DMS114 treated with DMSO at 0.1 percent for 48 hours (cell line): ENCODE results near the gene ETS1.
"Not testable (repeated sequence)": the region's sequence is repeated elsewhere in the genome, so short reads cannot be mapped to it uniquely, and the experiment has no call there.

Experiments
- DNase-seq: peaks from one replicate; lab custom pipeline; 2025; ENCODE audit not compliant: unreplicated experiment; lab: John Stamatoyannopoulos, UW

The ETS1 gene

DNA sequence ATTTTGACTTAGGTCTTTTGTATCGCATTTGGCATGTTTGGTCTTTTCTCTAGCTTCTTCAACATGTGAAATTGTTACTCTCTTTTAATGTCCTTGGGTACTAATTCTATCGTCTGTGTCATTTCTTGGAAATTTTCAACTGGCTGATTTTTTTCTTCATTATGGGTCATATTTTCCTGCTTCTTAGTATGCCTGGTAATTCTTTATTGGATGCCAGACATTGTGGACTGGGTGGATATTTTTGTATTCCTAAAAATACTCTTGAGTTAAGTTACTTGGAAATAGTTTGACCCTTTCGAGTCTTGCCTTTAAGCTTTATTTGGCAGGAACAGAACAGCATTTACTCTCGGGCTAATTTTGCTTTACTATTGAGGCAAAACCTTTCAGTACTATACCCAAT lies 140.1 kb downstream of the ETS1 start:
- no peak for DNase-seq

GRCh38 chr11:128445921-128446320 lies 141.4 kb downstream of the ETS1 start:
- DNase-seq, result not testable (repeated sequence)

- no peak for DNase-seq
Observed at GRCh38 chr11:128437136-128437535, 150.2 kb downstream of the ETS1 start.

- no peak for DNase-seq
Observed at GRCh38 chr11:128434818-128435217, 152.5 kb downstream of the ETS1 start.

GRCh38 chr11:128434411-128434810 lies 152.9 kb downstream of the ETS1 start:
- DNase-seq, result no peak

- DNase-seq, result no peak
Observed at GRCh38 chr11:128432926-128433325, 154.4 kb downstream of the ETS1 start.

GRCh38 chr11:128431931-128432330 lies 155.4 kb downstream of the ETS1 start:
- no peak for DNase-seq

DNA sequence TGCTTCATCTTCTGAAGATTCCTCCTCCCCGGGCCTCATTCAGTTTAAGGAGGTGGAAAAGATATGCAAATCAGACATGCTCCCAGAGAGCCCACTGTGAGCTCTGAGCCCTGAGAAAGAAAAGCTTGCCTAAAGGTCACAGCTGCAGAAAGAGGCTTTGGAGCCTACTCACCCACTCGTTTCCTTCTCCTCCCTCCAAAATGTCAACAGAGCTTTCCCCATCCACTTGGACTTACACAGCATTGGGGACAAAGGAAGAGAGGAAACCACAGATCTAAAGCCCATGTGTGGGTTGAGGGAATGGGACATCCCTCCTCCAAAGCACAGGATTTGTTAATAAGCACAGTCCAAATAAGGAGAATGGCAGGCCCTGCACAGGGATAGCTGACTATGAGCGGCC lies 158.4 kb downstream of the ETS1 start:
- DNase-seq, result no peak

DNA sequence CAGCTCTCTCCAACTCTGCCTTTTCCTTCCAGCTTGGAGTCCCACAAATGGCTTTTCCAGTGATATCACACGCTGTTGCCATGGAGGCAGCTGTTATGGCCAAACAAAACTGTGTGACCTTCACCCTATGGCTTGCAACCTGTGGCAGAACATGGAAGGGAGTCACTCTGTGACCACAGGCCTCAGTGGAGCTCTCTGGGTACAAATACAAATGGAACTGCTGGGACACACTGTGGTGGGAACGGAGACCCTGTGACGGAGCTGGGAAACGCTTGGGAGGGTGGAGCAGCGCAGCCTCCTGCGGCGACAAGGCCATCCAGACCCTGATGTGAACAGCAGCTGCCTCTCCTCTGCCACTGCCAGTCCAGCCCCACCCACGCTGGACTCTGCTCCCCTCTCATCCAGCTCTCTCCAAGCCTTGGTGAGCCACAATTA lies 162.5 kb downstream of the ETS1 start:
- DNase-seq, result no peak

GRCh38 chr11:128424271-128424711 lies 163.1 kb downstream of the ETS1 start:
- DNase-seq, result no peak

- no peak for DNase-seq
Observed at GRCh38 chr11:128422576-128423370, 164.6 kb downstream of the ETS1 start.

DNA sequence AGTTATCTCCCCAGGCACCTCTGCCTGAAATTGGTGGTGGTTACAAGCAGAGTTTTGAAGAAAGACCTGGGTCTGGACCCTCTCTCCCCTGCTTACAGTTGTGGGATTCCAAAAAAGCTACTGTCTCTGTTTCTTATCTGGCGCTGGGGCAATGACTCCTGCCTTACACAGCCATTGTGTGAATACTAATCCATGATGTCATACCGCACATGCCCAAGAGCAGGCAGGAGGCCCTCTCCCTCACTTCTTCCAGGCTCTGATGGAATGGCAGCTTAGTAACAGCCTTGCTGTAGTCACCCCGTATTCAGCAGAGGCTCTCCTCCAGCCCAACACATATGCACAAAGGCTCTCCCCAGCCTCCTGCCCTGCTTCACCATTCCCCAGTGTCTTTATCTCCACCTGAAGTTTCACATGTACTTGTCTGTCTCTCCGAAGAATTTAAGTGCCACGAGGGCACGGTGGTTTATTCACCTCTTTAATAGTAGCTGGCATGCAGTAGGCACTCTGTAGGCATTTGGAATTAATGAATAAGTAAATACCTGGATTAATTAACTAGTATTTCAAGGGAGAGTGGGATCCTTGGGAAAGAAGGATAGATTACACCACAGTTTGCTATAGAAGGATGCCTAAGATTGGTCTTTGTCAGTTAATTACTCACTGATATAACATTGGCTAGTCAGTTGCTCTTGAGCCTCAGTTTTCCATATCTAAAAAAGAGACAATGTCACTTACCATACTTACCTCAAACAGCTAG lies 165.6 kb downstream of the ETS1 start:
- no peak for DNase-seq

- no peak for DNase-seq
Observed at GRCh38 chr11:128420951-128421350, 166.4 kb downstream of the ETS1 start.

GRCh38 chr11:128420265-128420664 lies 167.1 kb downstream of the ETS1 start:
- no peak for DNase-seq

- DNase-seq, result no peak
Observed at GRCh38 chr11:128419012-128419767, 168.2 kb downstream of the ETS1 start.

- DNase-seq, result no peak
Observed at GRCh38 chr11:128417607-128418324, 169.6 kb downstream of the ETS1 start.

GRCh38 chr11:128416976-128417375 lies 170.4 kb downstream of the ETS1 start:
- no peak for DNase-seq

GRCh38 chr11:128415539-128415938 lies 171.8 kb downstream of the ETS1 start:
- no peak for DNase-seq

DNA sequence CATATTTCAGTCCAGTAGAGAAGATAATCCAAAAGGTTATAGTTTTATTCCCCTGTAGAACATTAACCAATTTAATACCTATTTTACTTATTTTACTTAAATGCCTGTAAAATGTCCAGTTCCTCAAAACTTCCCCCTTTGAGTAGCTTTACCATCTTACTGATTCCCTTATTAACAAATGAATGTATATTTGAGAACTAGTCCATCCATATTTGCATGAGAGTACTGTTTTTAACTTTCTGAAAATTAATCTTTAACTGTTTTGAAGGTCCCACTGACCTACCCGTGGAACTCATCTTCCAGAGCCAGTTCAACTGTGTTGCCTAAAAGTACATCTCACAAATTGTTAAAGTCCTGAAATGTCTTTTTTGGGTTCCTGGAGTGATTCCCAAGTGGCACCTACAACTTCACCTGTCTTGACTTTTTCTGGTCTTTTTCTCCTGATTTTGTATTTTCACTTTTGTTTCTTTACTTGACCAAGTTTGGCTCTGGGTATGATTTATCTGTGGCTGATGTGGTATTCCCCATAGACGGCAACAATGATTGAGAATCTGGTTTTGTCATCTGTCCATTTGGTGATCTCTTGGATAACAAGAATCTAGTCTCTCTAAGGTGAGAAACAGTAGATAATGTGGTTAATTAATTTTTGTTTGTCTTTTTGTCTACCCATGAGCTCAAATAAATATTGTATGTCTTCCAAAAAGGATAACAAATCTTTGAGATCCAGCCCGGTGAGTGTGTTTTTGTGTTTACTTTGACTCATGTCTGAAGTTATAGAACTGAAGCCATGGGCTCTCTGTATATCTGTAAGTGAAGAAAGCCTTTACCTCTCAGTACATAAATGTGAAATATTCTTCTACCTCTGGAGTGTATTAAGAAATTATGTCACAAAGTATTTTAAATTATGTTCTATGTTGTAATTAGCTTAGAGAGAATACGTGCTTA lies 174.2 kb downstream of the ETS1 start:
- no peak for DNase-seq

DNA sequence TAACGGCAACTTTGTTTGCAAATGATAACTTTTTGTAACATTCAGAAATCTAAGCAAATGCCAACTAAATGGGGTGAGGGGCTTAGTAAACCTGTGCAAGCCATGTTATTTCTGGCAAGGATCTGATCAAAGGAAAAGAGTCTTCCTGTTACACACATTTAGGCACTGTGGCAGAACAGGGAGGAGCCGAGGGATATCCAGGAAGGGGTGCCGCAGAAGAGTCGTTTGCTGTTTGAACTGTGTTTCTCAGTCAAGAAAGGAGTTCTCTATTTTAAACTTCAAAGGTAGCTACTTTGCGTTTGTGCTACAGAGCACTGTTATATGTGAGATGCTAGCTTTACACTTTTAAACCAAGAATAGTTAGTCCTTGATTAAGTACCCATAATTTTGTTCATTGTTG lies 175.5 kb downstream of the ETS1 start:
- DNase-seq, result no peak
